GM12878 (cell line): ENCODE measurements around the gene TEKT3. TPM values are rescaled to one million over a fixed set of nuclear protein-coding genes. Genes with fewer than 3 reads are reported as not detected.

Experiments
- ATAC-seq: fragments of 200-7000 bp; cut with Tn5 transposase; 3 replicates; pipeline ENCODE4 v1.9.1; 2020; ENCODE audit warnings: mild to moderate bottlenecking, moderate library complexity
- BruUV-seq: library from RNA; stranded (reverse); fragments of 400-500 nt; replicated peaks from 2 replicates; lab custom pipeline; 2021; lab: Mats Ljungman, UMichigan
- CTCF ChIA-PET: fragments of 300-600 bp; sonication (Branson Sonifier 250); formaldehyde crosslinking; extraction: SDS; loops from one replicate; lab custom pipeline; 2021; ENCODE audit warnings: inconsistent platforms; lab: Yijun Ruan, JAX
- POLR2A ChIA-PET: fragments of 350-600 bp; formaldehyde crosslinking; extraction: SDS; loops from one replicate; lab custom pipeline; 2021; ENCODE audit warnings: inconsistent platforms; lab: Charles Lee
- RAD21 ChIA-PET: fragments of 300-600 bp; sonication (Branson Sonifier 250); formaldehyde crosslinking; loops from one replicate; lab custom pipeline; 2023; ENCODE audit warnings: antibody characterized with exemption; ENCODE audit not compliant: unreplicated experiment; lab: Charles Lee
- SMC1A ChIA-PET: fragments of 300-600 bp; sonication (Branson Sonifier 250); formaldehyde crosslinking; loops from one replicate; lab custom pipeline; 2023; ENCODE audit not compliant: unreplicated experiment, uncharacterized antibody; lab: Charles Lee
- DNase-seq: peaks from one replicate; pipeline ENCODE4 v3.0.0-alpha.2; 2011; ENCODE audit warnings: low read depth, low spot score
- FAIRE-seq: peaks from 3 replicates; lab custom pipeline; 2011; peaks lifted over from hg19 to GRCh38; lab: Jason Lieb, UNC
- H2AFZ ChIP-seq: 2 replicates; pipeline ENCODE4 v1.6.0; 2011; ENCODE audit warnings: low read depth, low read length, control low read depth; ENCODE audit not compliant: control insufficient read depth
- H3K27ac ChIP-seq: 2 replicates; pipeline ENCODE4 v1.5.1; 2011; ENCODE audit warnings: control low read depth; ENCODE audit not compliant: control insufficient read depth, insufficient read depth
- H3K27me3 ChIP-seq, 2 experiments: replicated peaks in 1 of 2; 2 replicates each; pipeline versions ENCODE4 v1.6.0 to v1.6.1; 2011; ENCODE audit warnings: low read length in 1 of 2; ENCODE audit not compliant: control insufficient read depth in 2 of 2, insufficient read depth in 2 of 2
- H3K36me3 ChIP-seq, 2 experiments: 2 replicates each; pipeline ENCODE4 v1.5.1; 2011; ENCODE audit warnings: low read length in 1 of 2; ENCODE audit not compliant: control insufficient read depth in 2 of 2, insufficient read depth in 2 of 2
- H3K4me1 ChIP-seq: 2 replicates; pipeline ENCODE4 v1.6.1; 2011; ENCODE audit warnings: mild to moderate bottlenecking, low read length, moderate library complexity, mixed read lengths; ENCODE audit not compliant: control insufficient read depth, insufficient read depth
- H3K4me2 ChIP-seq: 2 replicates; pipeline ENCODE4 v1.6.0; 2011; ENCODE audit warnings: control low read depth; ENCODE audit not compliant: control insufficient read depth, insufficient read depth
- H3K4me3 ChIP-seq: fragments of 200-600 bp; sonication (generic); 2 replicates; pipeline ENCODE4 v1.5.1; 2016
- H3K79me2 ChIP-seq: 2 replicates; pipeline ENCODE4 v1.6.0; 2011; ENCODE audit warnings: low read length; ENCODE audit not compliant: control insufficient read depth, insufficient read depth
- H3K9ac ChIP-seq: 2 replicates; pipeline ENCODE4 v1.8.0; 2011; ENCODE audit warnings: low read length, control low read depth, mixed read lengths; ENCODE audit not compliant: control insufficient read depth, insufficient read depth
- H3K9me3 ChIP-seq: replicated peaks from 3 replicates; pipeline ENCODE4 v1.5.1; 2011; ENCODE audit warnings: mild to moderate bottlenecking, low read length; ENCODE audit not compliant: control insufficient read depth, insufficient read depth
- H4K20me1 ChIP-seq: 2 replicates; pipeline ENCODE4 v1.6.0; 2011; ENCODE audit not compliant: control insufficient read depth, insufficient read depth
- CBX3 ChIP-seq: fragments of 200-600 bp; sonication (generic); IDR thresholded peaks from 2 replicates; pipeline ENCODE4 v1.6.1; 2016; ENCODE audit warnings: low read depth, borderline replicate concordance
- DPF2 ChIP-seq: fragments of 450-650 bp; IDR thresholded peaks from 2 replicates; pipeline ENCODE4 v1.6.1; 2017; ENCODE audit warnings: mild to moderate bottlenecking
- ELK1 ChIP-seq: IDR thresholded peaks from 2 replicates; pipeline ENCODE4 v1.6.1; 2012; ENCODE audit warnings: low read depth, low read length, improper control_type of control experiment
- GABPA ChIP-seq: IDR thresholded peaks from 2 replicates; pipeline ENCODE4 v1.6.1; 2014; ENCODE audit warnings: antibody characterized with exemption, low read depth, mild to moderate bottlenecking, inconsistent platforms
- IKZF1 ChIP-seq: fragments of 450-650 bp; conservative IDR thresholded peaks from 2 replicates; pipeline ENCODE4 v1.6.1; 2017; ENCODE audit warnings: antibody characterized with exemption, mild to moderate bottlenecking
- LARP7 ChIP-seq: fragments of 450-650 bp; IDR thresholded peaks from 2 replicates; pipeline ENCODE4 v1.6.1; 2017; ENCODE audit warnings: mild to moderate bottlenecking
- MEF2A ChIP-seq: IDR thresholded peaks from 2 replicates; pipeline ENCODE4 v1.6.1; 2011; ENCODE audit warnings: low read depth, mild to moderate bottlenecking, low read length, moderate library complexity; ENCODE audit not compliant: insufficient read depth
- MYB ChIP-seq: fragments of 150-350 bp; IDR thresholded peaks from 2 replicates; pipeline ENCODE4 v1.6.1; 2014; ENCODE audit warnings: mild to moderate bottlenecking, low read depth, low read length, borderline replicate concordance
- MYC ChIP-seq: IDR thresholded peaks from 2 replicates; pipeline ENCODE4 v1.6.1; 2011; ENCODE audit warnings: mild to moderate bottlenecking, low read length, moderate library complexity, inconsistent platforms; ENCODE audit not compliant: insufficient read depth, insufficient replicate concordance, insufficient read length, severe bottlenecking
- NFYA ChIP-seq: IDR thresholded peaks from 2 replicates; pipeline ENCODE4 v1.6.1; 2011; ENCODE audit warnings: low read depth, mild to moderate bottlenecking, low read length, improper control_type of control experiment, borderline replicate concordance
- SMARCA5 ChIP-seq: fragments of 450-650 bp; IDR thresholded peaks from 2 replicates; pipeline ENCODE4 v1.6.1; 2017; ENCODE audit warnings: mild to moderate bottlenecking
- STAT1 ChIP-seq: fragments of 450-650 bp; conservative IDR thresholded peaks from 2 replicates; pipeline ENCODE4 v1.6.1; 2014; ENCODE audit warnings: antibody characterized with exemption, mild to moderate bottlenecking
- YY1 ChIP-seq: IDR thresholded peaks from 2 replicates; pipeline ENCODE4 v1.6.1; 2011; ENCODE audit warnings: low read depth, mild to moderate bottlenecking, low read length
- ZNF384 ChIP-seq: IDR thresholded peaks from 2 replicates; pipeline ENCODE4 v1.6.1; 2012; ENCODE audit warnings: low read depth, mild to moderate bottlenecking, low read length, improper control_type of control experiment, borderline replicate concordance
- ZNF687 ChIP-seq: fragments of 450-650 bp; IDR thresholded peaks from 2 replicates; pipeline ENCODE4 v1.6.1; 2017; ENCODE audit warnings: mild to moderate bottlenecking, moderate library complexity
- WGBS: methylation state at CpG from one replicate; pipeline ENCODE4 v1.1.6; 2016; ENCODE audit warnings: low lambda C conversion rate; ENCODE audit not compliant: insufficient replicate concordance, insufficient coverage; ENCODE audit errors: missing lambda C conversion rate; 5-methylcytosine and 5-hydroxymethylcytosine counted together
- in situ Hi-C: fragments of 300-500 bp; cut with MboI; formaldehyde crosslinking; loops from 9 replicates; pipeline ENCODE4 v1.14.3; 2018; ENCODE audit warnings: mixed read lengths
- intact Hi-C: fragments of 100-400 bp; cut with micrococcal nuclease; formaldehyde crosslinking; loops from one replicate; pipeline ENCODE4 v1.14.2; 2022; ENCODE audit not compliant: unreplicated experiment
- polyA plus RNA-seq, 11 experiments: library from polyadenylated mRNA; depleted of rRNA in 4 of 11; unstranded in 6 of 11; stranded (reverse) in 5 of 11; fragments of >200 nt; fragmentation: Nextera tagmentation in 4 of 11; fragmentation: Illumina TruSeq in 1 of 11; extraction: Ambion mirVana in 4 of 11; extraction: Trizol in 1 of 11; gene quantifications; 1 replicate in 1 of 11; 2 replicates in 10 of 11; pipeline versions ENCODE4 v1.2.1 to v1.2.3, GENCODE V29; 2011 to 2016; ENCODE audit warnings: inconsistent platforms in 2 of 11, missing spikeins in 2 of 11, low read depth in 1 of 11
- total RNA-seq, 4 experiments: library from RNA; depleted of rRNA in 3 of 4; stranded (reverse); fragments of >200 nt in 3 of 4; fragmentation: Illumina TruSeq in 1 of 4; extraction: Trizol in 1 of 4; gene quantifications; 2 replicates each; pipeline versions ENCODE4 v1.2.1 to v1.2.3, GENCODE V29; 2013 to 2021
- TF ChIP-seq, protein P1 (sequence below): IDR thresholded peaks from 2 replicates; pipeline ENCODE4 v1.6.1; 2011; ENCODE audit warnings: low read depth, mild to moderate bottlenecking, low read length, moderate library complexity, borderline replicate concordance; ENCODE audit errors: extremely low read depth

TEKT3 gene
- total and polyA plus RNA-seq, 10 of the 15 experiments (the other 5 are each of a cell fraction or from before 2014, with no cell fraction given) = 0.15 TPM; not detected in 9

DNA sequence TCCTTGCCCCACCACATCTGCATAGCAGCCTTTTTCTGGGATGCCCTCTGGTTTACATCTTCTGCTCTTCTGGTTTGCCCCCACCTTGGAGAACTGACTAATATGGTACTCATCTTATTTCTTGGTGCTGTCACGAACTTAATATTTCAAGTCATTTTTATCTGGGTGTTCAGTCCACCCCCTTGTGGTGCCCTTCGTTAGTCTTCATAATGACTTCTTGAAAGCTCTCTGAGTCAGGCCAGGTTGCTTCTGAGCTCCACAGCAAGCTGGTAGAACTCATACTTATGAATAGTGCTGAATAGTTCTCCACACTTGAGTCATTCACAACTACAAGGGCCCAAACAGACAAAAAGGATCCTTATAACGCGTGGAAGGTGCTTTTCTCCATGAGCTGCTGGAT lies 35.8 kb upstream of the TEKT3 start:
- H3K4me2 ChIP-seq = no peak overlapping the region
- H3K27me3 ChIP-seq = no peaks in the 10 kb centered on the region
- POLR2A ChIA-PET = no interaction called here
- FAIRE-seq (no peak), DNase-seq (no peak), ATAC-seq (no peak)
- TF ChIP-seq YY1 (no peak), SMARCA5 (no peak), LARP7 (no peak), MYC (no peak), MYB (no peak), IKZF1 (no peak), MEF2A (no peak), ZNF687 (no peak), ELK1 (no peak), GABPA (no peak), ZNF384 (no peak), CBX3 (no peak), DPF2 (no peak), NFYA (no peak), STAT1 (no peak)
- TF ChIP-seq, protein P1, sequence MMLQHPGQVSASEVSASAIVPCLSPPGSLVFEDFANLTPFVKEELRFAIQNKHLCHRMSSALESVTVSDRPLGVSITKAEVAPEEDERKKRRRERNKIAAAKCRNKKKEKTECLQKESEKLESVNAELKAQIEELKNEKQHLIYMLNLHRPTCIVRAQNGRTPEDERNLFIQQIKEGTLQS = no peak
- no peak overlapping the region for H3K4me3 ChIP-seq
- SMC1A ChIA-PET = no interaction called here
- H3K36me3 ChIP-seq = no peaks in the 10 kb centered on the region
- WGBS = 46% methylated on average over 4 of the region's 4 CpGs
- H3K79me2 ChIP-seq = no peaks in the 10 kb centered on the region
- no peak overlapping the region for H2AFZ ChIP-seq
- CTCF ChIA-PET = no interaction called here
- intact Hi-C loops (no loop called here), in situ Hi-C loops (no loop called here)
- no peak overlapping the region for H3K9ac ChIP-seq
- RAD21 ChIA-PET = no interaction called here
- no peaks in the 10 kb centered on the region for H4K20me1 ChIP-seq
- H3K9me3 ChIP-seq = no peaks in the 10 kb centered on the region
- H3K4me1 ChIP-seq = no peaks in the 10 kb centered on the region
- BruUV-seq = no TSS peak
- no peak overlapping the region for H3K27ac ChIP-seq
